ENCODE measurements around the gene FKBP1A.

DNA sequence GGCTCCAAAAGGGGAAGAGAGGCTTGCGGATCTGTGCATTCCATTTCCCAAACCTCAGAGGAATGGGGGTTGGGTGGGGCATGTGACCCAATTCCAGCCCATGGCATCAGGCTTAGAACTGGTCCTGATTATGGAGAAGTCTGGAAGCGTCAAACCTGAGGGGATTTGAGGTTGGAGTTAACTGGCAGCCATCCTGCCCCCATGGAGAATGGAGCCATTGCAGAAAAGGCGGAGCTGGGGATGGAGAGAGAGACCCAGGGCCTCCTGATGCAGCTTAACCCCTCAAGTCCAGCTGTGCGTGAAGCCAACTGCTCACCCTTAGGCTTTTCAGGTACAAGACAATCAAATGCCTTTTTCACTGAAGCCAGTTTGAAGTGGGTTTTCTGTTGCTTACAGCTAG, 54.1 kb downstream of the FKBP1A start:
- TF ChIP-seq, protein P1, sequence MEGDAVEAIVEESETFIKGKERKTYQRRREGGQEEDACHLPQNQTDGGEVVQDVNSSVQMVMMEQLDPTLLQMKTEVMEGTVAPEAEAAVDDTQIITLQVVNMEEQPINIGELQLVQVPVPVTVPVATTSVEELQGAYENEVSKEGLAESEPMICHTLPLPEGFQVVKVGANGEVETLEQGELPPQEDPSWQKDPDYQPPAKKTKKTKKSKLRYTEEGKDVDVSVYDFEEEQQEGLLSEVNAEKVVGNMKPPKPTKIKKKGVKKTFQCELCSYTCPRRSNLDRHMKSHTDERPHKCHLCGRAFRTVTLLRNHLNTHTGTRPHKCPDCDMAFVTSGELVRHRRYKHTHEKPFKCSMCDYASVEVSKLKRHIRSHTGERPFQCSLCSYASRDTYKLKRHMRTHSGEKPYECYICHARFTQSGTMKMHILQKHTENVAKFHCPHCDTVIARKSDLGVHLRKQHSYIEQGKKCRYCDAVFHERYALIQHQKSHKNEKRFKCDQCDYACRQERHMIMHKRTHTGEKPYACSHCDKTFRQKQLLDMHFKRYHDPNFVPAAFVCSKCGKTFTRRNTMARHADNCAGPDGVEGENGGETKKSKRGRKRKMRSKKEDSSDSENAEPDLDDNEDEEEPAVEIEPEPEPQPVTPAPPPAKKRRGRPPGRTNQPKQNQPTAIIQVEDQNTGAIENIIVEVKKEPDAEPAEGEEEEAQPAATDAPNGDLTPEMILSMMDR (IDR thresholded peaks at IDR 0.05; ENCODE audit: poor library complexity): no peak
- TF ChIP-seq EZH2 (IDR thresholded peaks at IDR 0.05; ENCODE audit: borderline replicate concordance) (no peak), EZH2phosphoT487 (IDR thresholded peaks at IDR 0.05; ENCODE audit: low read depth, severe bottlenecking, unreplicated experiment) (no peak)

Measured in hepatocyte (in vitro differentiated cells).